H1 (cell line): Measurements from ENCODE around the gene HYDIN. TPM values are rescaled to one million over a fixed set of nuclear protein-coding genes. Genes with fewer than 3 reads are reported as not detected.

ENCODE experiments used
- JUND ChIP-seq: IDR thresholded peaks from 2 replicates; pipeline ENCODE4 v1.6.1; 2011; ENCODE audit warnings: mild to moderate bottlenecking, improper control_type of control experiment, low read length
- polyA plus RNA-seq, 7 experiments: library from polyadenylated mRNA; depleted of rRNA in 3 of 7; stranded (reverse) in 5 of 7; unstranded in 2 of 7; fragments of >200 nt in 5 of 7; fragments of 200-250 nt in 2 of 7; gene quantifications; 1 replicate in 5 of 7; 2 replicates in 1 of 7; 4 replicates in 1 of 7; pipeline versions ENCODE4 v1.2.1 to v1.2.3, GENCODE V29; 2011 to 2013; ENCODE audit warnings: missing spikeins in 2 of 7, mixed read lengths in 2 of 7
- total RNA-seq: library from RNA; stranded (reverse); fragmentation: NEBNext Ultra II Directional; extraction: Animal tissue kit (Norgen Biotek cat#: 25700); gene quantifications from 2 replicates; pipeline ENCODE4 v1.2.1, GENCODE V29; 2021

Gene HYDIN
- total and polyA plus RNA-seq, 2 of the 8 experiments (the other 6 are each of a cell fraction or from before 2014, with no cell fraction given), result 1.1 to 1.8 TPM

- no peak for TF ChIP-seq JUND
Observed at GRCh38 chr16:71217506-71217905, 13.0 kb downstream of the HYDIN start (continued).
